HG03575 (cell line): Measurements from ENCODE around the gene LYSMD1.

Experiments
- ATAC-seq: cut with Tn5 transposase; IDR thresholded peaks from one replicate; pipeline ENCODE4 v1.9.1; 2021; ENCODE audit not compliant: unreplicated experiment, insufficient number of reproducible peaks, low FRiP score; ENCODE audit errors: extremely low read depth

The LYSMD1 gene

DNA sequence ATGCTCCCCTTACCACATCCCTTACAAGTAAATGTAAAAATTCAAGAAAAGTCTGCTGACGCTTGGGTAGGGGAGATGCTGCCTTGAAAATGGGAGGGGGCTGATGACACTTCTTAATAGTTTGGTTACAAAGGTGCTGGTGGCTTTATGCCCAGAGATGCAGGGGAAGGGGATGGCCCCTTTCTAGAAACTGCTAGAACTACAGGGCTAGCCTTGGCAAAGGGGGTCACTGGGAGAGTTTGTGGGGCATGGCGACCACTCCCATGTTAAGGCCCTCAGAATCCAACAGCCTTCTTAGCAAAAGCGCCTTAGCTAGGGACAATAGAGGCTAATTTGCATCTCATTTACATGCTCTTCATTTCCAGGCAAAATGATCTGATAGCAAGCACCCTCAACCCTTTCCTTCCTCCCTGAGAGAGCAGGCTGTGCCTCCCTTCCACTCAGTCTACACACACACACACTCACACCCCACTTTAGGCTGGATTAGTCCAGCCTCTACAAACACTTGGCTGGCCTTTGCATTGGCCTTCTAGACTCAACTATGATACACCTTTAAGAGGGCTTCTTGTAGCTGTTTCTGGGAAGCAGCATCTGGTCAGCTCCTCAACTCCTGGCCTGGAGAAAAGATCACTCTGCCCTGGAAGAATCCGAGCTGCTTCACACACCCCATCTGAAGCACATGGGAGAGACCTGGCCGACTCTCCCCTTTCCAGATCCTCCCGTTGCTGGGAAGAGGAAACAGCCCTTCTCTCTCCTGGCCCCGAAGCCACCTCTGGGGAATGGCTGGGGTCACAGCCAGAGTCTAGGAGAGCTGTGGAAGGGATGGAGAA is 21.0 kb downstream of the LYSMD1 start:
- no peak for ATAC-seq

DNA sequence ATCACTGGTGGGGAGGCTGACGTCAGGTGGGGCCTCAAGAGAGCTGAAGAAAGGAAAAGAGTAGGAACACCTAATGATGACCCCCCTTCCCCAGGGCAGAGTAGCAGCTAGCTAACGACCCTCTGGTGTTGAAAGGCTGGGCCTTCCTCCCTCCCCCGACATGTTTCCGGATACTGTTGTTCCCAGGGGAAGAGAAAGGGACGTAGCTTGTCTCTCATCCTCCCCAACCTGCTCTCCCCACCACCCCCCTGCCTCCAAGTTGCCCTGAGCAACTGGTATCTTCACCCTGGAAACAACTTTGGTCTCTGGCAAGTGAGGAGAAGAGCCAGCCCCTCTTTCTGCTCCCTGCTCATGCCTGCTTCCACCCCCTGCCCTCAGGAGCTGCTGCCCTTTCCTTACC is 21.7 kb downstream of the LYSMD1 start:
- ATAC-seq = no peak

DNA sequence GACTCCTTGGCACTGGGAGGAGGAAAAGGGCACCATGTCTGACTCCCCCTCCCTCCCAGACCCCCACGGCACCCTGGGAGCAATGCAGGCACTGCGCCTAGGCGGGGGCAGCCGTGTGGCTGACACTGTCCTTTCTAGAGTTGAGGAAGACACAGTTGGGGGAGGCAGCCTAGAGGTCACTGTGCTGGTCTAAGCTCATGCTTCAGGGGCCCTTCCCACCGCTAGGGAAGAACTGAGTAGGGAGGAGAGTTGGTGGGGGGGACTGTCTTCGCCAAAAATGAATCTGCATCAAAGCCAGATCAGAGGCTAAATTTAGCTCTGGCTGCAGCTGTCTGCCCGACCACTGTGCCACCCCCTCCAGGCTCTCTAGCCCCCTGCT is 22.7 kb downstream of the LYSMD1 start:
- ATAC-seq = no peak

DNA sequence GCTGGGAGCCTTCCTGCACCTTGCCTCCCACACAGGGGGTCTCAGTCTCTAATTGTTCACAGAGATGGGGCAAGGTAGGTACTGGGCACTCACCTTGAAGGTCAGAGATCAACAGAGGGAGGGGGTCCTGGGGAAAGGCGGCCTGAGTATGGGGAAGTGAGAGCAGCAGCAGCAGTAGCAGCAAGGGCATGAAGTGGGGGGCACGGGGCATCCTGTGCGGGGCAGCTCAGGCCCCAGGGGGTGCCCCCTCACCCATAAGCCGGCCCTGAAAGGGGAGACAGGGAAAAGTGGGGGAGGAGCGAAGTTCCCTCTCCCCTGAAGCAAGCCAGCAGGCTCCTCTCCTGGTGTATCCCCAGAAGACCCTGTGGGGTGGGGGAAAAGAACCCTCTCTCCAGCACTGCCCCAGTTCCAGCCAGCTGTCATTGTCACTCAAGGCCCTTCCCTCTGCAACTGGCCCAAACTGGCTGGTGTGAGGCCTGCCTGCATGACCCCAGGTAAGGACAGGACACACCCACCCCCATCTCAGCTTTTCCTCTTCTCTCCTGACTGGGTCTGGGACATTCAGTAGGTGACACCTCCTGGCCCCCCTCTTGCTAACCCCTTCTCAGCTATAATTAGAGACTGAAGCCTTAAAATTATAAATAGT is 23.2 kb downstream of the LYSMD1 start:
- no peak for ATAC-seq

DNA sequence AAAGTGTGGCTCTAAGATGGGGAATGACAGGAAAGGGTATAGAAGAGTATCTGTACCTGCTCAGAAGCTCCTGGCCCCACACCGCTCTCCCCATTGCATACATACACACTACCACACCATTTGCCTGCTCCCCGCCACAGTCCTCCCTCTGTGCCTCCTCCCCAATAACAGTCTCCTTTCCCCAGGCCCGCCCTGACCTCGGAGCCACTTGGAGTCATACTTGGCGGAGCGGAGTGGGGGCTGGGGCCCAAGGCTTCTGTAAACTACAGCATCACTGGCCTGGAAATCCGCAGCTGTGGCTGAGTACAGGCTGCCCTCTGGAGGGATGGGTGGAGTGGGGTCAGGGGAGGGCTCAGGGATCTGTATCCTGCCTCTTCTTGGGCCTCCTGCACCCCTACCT is 27.9 kb downstream of the LYSMD1 start:
- no peak for ATAC-seq

DNA sequence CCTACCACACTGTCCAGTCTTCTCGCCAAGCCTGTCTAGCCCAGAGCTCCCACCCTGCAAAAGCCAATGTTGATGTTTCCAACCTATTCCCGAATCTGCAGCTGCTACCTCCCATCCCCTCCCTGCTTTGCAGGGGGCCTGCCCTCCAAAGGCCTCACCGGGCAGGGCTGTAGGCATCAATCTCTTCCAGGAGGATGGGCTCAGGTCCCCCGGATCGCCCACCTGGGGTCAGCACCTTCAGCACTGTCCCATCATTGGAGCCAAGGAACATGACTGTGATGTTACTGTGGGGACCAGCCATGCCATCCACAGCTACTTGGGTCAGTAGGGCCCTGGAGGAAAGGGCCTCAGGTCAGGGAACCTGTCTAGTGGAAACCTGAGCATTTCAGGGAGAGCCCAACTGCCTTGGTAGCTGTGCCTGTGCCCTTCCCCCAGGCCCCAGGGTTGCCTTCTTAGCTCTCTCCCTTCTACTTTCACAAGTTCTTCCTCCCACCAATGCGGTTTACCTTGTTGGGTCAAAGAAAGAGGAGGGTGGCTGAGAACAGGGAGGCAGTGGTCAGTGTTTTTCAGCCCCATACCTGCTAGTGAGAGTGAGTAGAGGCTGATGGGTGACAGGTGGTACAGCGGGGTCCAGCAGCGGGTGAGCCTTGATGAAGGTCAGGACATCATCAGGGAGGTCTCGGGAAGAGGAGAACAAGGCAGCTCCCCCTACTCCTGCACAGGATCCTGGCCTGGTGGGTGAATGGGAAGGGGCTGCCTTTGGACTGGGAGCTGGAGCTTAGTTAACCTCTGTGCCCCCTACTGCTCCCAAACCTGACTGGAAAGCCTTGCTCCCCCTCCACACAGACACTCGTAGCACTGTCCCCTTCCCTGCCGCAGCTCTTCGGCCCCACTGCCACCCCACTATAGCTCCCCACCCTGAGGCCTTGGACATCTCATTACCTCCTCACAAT is 30.0 kb downstream of the LYSMD1 start:
- ATAC-seq = no peak

DNA sequence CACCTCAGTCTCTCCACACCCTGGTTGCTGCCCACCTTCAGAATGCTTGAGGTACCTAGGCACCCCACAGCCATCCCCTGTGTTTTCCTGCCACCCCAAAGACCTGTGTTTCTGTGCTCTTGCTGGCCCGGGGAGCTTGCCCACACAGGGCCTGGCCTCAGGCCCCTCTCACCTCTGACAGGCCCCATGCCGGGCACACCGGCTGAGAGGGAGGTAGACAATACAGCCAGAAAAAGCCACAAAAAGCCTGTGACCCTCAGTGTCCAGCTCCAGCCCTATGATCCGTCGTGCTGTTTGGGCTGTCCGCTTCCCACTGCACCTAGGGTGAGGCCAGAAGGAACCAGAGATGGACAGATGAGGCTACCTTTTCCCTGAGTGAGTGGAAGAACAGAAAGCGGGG is 30.7 kb downstream of the LYSMD1 start:
- no peak for ATAC-seq

DNA sequence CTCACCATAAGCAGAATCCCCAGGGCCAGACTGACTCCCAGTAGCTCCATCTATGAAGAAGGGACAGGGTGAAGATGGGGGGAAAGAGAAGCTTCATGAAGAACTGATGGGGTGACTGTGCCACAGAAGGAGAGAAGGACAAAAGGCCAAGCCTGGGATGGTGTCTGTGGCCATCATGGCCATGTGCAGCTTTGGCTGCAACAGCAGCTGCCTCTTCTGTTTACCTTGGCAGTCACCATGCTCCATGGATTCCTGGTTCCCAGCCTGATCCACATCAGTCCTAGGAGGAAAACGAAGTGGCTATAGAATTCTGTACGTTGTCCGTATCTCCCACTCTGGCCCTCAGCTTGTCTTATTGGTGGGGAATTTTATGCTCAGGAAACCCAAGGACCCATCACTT is 31.3 kb downstream of the LYSMD1 start:
- ATAC-seq = no peak

DNA sequence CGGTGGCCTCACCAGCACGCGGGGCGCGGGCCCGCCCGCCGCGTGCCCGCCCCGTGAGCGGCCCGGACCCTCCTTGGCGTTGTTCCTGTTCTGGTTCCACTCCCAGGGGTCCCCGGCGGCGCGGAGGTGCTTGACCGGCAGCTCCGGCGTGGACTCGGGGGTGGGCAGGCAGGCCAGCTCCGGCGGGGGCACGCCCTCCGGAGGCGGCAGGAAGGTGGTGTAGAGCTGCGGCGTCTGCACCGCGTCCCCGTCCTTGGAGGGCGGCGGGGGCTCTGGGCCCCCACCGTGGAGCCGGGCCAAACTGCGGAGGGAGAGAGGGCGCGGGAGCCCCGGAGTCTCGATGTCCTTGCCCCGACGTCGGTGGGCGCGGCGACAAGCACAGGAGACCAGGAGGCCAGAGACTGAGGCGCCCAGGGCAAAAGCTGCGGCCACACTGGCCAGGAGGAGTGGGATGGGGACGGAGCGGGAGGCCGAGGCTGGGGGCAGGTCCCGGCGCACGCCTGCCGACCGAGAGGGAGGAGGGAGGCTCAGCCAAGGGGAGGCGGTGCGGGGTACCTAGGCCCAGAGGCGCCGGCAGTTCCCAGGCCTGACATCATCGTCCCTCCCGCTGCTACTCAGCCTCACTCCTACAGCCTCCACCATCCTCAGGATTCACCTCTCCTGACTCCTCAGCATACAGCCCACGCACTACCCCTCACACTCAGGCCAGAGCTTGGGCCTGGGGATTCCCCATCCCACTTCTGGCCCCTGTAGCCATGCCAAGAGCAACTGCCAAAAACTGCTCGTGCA is 32.5 kb downstream of the LYSMD1 start:
- ATAC-seq = no peak

DNA sequence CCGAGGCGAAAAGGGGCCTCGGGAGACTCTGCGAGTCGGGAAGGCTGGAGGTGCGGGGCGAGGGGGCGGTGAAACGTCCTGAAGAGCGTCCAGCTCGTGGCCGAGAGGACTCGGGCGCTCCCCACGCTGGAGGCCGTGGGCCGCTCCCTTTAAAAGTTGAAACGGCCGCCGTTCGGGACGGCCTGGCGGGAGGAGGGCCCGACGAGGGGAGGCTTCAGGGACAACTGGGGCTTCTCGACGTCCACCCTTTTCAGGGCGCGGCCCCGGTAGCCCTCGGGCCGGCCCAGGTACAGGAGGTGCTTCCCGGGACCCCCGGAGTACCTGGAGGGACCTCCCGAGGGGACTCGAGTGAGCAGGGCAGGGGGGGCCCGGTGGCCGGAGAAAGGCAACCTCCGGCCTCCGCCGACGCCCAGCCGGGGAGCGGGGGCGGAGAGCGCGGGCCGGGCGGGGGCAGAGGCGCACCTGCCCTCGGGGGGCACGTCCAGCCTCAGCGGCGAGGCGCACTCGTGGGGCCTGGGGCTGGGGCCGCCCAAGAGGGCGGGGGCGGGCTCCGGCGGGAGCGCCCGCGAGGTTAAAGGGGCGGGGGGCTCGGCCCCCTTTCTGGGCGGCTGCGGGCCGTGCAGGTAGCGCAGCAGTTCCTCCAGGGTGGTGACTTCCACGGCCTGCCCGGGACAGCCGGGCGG is 33.2 kb downstream of the LYSMD1 start:
- no peak for ATAC-seq

DNA sequence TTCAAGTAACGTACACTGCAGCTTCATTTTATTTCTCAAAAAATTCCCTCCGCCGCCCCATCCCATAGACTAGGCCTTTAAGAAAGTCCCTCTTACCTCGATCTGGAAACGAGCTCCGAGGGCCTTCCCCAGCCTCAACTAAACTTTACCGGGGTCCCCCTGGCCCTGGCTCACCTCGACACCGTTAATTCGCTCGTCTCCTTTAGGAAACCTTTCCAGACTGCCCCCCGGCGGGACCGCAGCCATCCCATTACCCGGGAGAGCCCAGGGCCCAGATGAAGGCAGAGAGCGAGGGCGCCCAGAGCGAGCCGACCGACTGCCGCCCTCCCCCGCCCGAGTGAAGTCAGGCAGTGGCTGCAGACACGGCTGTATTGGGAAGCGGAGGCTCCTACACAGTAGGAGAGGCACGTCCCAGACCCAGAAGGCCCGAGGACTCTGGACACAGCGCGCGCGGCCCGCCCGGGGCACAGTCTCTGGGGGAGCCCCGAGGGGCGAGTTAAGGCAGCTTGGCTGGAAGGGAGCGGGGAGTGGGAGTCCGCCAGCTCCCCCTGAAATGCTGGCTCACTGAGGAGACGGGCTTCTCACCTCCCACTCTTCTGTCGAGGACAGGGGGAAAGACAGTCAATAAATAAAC is 33.9 kb downstream of the LYSMD1 start:
- no peak for ATAC-seq

DNA sequence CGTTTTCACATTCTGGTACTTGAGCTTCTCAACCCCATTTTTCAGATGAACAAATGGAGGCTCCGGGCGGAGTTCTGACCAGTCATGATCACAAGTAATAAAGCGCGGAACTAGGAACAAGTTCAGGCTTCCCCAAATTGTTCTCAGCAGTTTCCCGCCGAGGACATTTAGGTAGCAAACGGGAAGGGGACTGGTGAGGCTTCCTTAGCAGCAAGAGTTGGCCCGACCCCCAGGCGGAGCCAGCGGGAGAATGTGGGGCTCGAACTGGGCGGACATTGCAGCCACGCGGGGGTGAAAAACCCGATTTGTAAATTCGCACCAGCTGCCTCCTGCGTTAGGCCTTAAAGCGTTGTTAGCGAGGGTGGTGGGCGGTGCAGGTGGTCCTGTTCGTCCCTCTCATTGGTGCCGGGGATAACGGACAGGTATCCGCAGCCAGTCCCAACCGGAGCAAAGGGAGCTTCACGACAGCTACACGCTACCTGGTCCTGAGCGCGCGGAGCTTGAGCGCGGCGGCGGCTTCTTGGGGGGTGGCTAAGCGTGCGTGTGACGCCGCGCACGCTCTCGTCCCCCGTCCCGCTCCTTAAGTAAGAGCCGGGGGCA is 34.6 kb downstream of the LYSMD1 start:
- ATAC-seq = no peak

DNA sequence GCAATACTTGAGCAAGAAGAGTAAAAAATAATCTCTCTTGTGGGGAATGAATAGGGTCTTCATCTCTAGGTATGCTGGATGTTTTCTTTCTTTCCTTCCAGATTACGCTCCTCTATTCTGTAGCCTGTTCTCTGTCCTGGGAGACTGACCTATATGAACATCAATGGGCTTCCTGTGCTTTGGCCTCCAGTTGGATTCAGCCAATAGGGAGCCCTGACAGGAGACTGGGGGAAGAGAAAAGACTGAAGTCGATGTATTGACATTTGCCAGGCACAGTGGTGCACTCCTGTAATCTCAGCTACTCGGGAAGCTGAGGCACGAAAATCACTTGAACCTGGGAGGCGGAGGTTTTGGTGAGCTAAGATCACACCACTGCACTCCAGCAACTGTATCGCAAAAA is 36.9 kb downstream of the LYSMD1 start:
- ATAC-seq = no peak

DNA sequence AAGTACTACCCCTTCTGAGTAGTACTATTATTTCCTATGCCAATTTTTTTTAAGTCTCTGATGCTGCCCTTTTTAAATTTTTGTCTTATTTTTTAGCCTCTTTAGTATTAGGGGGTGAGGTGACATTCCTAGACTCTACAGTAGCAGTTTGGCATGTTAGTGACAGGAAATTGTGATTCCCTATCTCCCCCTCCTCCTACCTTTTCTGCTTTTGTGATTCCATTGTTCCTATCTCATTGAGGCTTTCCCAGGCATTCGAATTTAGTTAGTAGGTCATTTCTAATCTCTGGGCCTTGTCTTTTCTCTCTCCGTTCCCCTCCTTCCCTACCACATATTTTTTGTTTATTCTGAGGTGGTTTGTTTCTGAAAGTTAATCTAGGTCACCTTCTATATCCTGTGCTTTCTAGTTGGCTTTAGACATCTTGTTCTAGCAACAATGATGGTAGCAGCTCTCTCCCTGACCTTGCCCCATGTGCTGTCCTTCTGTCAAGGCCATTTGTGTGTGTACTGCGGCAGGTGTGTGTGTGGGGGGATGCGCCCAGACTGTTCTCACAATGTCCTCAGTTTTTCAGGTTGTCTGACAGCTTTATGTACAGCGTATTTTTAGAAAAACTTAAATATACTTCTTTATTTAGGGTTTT is 40.8 kb downstream of the LYSMD1 start:
- no peak for ATAC-seq

DNA sequence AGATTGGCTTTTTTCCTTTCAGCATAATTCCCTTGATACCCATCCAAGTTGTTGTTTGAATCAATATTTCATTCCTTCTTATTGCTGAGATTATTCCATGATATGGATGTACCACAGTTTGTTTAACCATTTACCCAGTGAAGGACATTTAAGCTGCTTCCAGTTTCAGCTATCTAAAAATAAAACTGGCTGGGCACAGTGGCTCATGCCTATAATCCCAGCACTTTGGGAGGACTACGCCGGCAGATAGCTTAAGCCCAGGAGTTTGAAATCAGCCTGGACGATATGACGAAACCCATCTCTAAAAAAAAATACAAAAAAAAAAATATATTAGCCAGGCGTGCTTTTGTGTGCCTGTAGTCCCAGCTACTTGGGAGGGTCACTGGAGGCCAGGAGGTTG is 51.8 kb downstream of the LYSMD1 start:
- no peak for ATAC-seq
